SK-N-DZ (cell line): ENCODE measurements around the gene ARL5C.

Source experiments
- DNase-seq: peaks from one replicate; pipeline ENCODE4 v3.0.0-alpha.2; 2015; ENCODE audit warnings: low spot score

The ARL5C gene

DNA sequence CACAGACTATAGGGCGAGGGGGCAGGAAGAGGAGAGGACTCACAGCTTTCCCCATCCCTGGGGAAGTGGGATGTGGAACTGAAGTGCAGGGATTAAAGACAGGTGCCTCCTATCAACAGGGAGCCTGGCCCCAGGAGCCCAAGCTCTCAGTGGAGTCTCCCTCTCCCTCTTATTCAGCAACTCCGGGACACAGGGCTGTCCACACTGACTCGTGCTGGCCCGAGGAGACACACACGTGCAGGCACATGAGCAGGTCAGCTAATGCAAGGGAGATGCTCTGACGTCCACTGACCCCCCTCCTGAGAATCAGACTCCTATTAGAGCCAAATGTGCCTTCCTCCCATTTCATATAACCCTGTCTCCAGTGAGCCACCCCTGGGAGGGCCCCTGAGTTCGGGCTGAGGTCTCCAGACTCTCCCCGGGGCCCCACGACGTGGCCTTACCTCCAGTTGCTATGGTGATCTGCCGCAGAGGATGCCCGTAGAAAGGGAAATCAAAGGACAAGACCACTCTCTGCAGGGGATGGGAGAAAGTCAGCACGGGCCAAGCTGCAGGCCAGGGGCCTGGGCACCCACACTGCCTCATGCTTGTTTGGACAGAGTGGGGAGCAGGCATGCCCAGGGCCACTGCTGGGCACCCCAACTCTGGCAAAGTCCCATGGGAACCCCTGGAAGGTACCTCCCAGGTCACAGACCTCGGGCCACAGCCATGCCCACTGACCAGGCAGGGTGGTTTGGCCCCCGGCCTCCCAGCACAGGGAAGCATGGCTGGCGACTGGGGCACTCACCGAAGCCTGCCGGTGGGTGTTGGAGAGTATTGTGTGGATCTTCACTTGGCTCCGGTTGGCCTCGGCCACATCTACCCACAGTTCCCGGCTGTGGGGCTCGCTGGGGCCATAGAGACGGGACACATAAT, 57.2 kb downstream of the ARL5C start:
- DNase-seq: no peak

DNA sequence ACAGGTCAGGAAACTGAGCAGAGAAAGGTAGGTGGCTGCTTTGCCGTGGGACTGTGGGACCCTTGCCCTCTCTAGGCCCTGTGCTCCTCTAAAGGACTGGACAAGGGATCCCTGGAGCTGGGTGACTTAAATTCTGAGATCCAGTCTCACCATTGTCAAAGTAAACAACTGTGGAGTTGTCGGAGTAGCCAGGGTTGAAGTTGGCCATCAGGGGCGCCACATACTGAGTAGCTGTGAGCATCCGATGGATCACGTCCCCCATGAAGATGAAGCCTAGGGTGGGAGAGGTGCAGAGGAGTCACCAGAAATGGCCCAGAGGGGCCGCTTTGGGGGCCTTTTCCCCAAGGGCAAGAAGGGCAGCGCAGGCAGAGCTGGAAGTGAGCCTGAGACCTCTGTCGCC, 58.0 kb downstream of the ARL5C start:
- DNase-seq: no peak

DNA sequence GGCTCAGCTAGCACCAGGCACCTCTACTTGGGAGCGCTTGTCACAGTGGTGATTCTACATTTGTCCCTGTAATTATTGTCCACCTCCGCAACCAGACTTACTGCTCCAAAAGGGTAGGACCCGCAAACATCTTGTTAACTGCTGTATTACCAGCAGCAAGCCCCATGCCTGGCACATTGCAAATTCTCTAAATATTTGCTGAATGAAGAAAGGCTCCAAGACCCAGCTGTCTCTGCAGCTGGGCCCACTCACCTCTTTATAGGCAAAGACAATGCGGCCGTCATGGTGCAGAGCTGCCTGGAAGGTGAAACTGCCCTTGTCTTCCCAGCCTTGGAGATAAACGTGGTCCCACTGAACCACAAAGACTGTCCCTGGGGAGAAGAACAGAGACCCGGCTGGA, 58.8 kb downstream of the ARL5C start:
- no peak for DNase-seq
